Mucosa of rectum (tissue), 2 donors: Measurements from ENCODE around the gene ZNF550.
A peak's percentile ranks its signal among the peaks of the same experiment; 100 is the strongest.
"Not testable (repeated sequence)": the region's sequence is repeated elsewhere in the genome, so short reads cannot be mapped to it uniquely, and the experiment has no call there.

Source experiments
- H3K27ac ChIP-seq, 2 donors: one replicate each; pipeline ENCODE4 v1.7.0; 2013; ENCODE audit warnings: inconsistent platforms in 2 of 2, low read depth in 2 of 2, low read length in 2 of 2
- H3K27me3 ChIP-seq, 2 donors: one replicate each; pipeline ENCODE4 v1.7.0; 2013; ENCODE audit warnings: low read length in 2 of 2; ENCODE audit not compliant: control insufficient read depth in 2 of 2, insufficient read depth in 2 of 2
- H3K36me3 ChIP-seq, 2 donors: one replicate each; pipeline ENCODE4 v1.7.0; 2013; ENCODE audit warnings: low read length in 2 of 2; ENCODE audit not compliant: control insufficient read depth in 2 of 2, insufficient read depth in 2 of 2
- H3K4me1 ChIP-seq, 2 donors: one replicate each; pipeline ENCODE4 v1.7.0; 2013; ENCODE audit warnings: low read length in 2 of 2, mild to moderate bottlenecking in 1 of 2; ENCODE audit not compliant: control insufficient read depth in 2 of 2, insufficient read depth in 2 of 2
- H3K4me3 ChIP-seq, 2 donors: one replicate each; pipeline ENCODE4 v1.7.0; 2013; ENCODE audit warnings: low read length in 2 of 2
- H3K9ac ChIP-seq, 2 donors: one replicate each; pipeline ENCODE4 v1.7.0; 2013; ENCODE audit warnings: low read length in 2 of 2, low read depth in 1 of 2, mild to moderate bottlenecking in 1 of 2
- H3K9me3 ChIP-seq, 2 donors: one replicate each; pipeline ENCODE4 v1.7.0; 2013; ENCODE audit warnings: low read length in 2 of 2; ENCODE audit not compliant: control insufficient read depth in 2 of 2
- donor health status: healthy.
- donor health status: Normal muscosa, but diverticular disease.

Gene ZNF550

GRCh38 chr19:57537953-57538547 is 21.6 kb downstream of the ZNF550 start:
- H3K4me1 ChIP-seq = no peaks in the 10 kb centered on the region
- H3K4me3 ChIP-seq = no peak overlapping the region
- H3K36me3 ChIP-seq = peaks cover 52 to 66% of the 10 kb centered on the region in 2 donors
- no peak overlapping the region for H3K9ac ChIP-seq
- no peaks in the 10 kb centered on the region for H3K27me3 ChIP-seq
- H3K27ac ChIP-seq = no peak overlapping the region
- peaks cover 70 to 72% of the 10 kb centered on the region in 2 donors for H3K9me3 ChIP-seq

GRCh38 chr19:57527136-57527881 is 32.4 kb downstream of the ZNF550 start, which contains the start of gene ZNF549:
Gene ZNF549 (plus strand): TSS chr19:57527356. CDS start chr19:57527574, 218 bp downstream.
- Histone ChIP-seq H3K9me3 (peaks cover 0 to 8% of the 10 kb centered on the region in 2 donors), H3K36me3 (peaks cover 12% of the 10 kb centered on the region in 2 donors), H3K27ac (peak within 1 kb of the TSS; percentile 74 to 85), H3K27me3 (no peaks in the 10 kb centered on the region), H3K4me1 (peaks cover 4 to 7% of the 10 kb centered on the region in 2 donors), H3K9ac (peak within 1 kb of the TSS; percentile 72 to 83), H3K4me3 (peak within 1 kb of the TSS; percentile 84 to 88)

- H3K27ac ChIP-seq, H3K9ac ChIP-seq, H3K36me3 ChIP-seq, H3K9me3 ChIP-seq, H3K4me1 ChIP-seq, H3K4me3 ChIP-seq, H3K27me3 ChIP-seq: not testable (repeated sequence)
Measured at GRCh38 chr19:57518021-57518420, 41.6 kb downstream of the ZNF550 start.

GRCh38 chr19:57515255-57515654 is 44.4 kb downstream of the ZNF550 start:
- Histone ChIP-seq H3K4me3 (no peak overlapping the region), H3K4me1 (no peaks in the 10 kb centered on the region), H3K9me3 (peaks cover 10 to 17% of the 10 kb centered on the region in 2 donors), H3K27ac (no peak overlapping the region), H3K27me3 (no peaks in the 10 kb centered on the region), H3K9ac (no peak overlapping the region), H3K36me3 (no peaks in the 10 kb centered on the region)

GRCh38 chr19:57512845-57513244 is 46.8 kb downstream of the ZNF550 start:
- Histone ChIP-seq H3K4me3 (no peak overlapping the region), H3K36me3 (peaks cover 0 to under 1% of the 10 kb centered on the region in 2 donors), H3K9ac (no peak overlapping the region), H3K9me3 (peaks cover 12 to 16% of the 10 kb centered on the region in 2 donors), H3K27me3 (no peaks in the 10 kb centered on the region), H3K4me1 (no peaks in the 10 kb centered on the region), H3K27ac (no peak overlapping the region)

GRCh38 chr19:57511484-57511883 is 48.2 kb downstream of the ZNF550 start:
- H3K4me1 ChIP-seq = no peaks in the 10 kb centered on the region
- H3K9me3 ChIP-seq = peaks cover 16 to 25% of the 10 kb centered on the region in 2 donors
- H3K4me3 ChIP-seq = no peak overlapping the region
- H3K36me3 ChIP-seq = peaks cover 11 to 14% of the 10 kb centered on the region in 2 donors
- H3K27ac ChIP-seq = no peak overlapping the region
- H3K9ac ChIP-seq = no peak overlapping the region
- no peaks in the 10 kb centered on the region for H3K27me3 ChIP-seq

- H3K27me3 ChIP-seq = no peaks in the 10 kb centered on the region
- H3K9ac ChIP-seq = no peak overlapping the region
- H3K9me3 ChIP-seq = peaks cover 13 to 17% of the 10 kb centered on the region in 2 donors
- no peaks in the 10 kb centered on the region for H3K4me1 ChIP-seq
- H3K4me3 ChIP-seq = no peak overlapping the region
- H3K27ac ChIP-seq = no peak overlapping the region
- H3K36me3 ChIP-seq = peaks cover 25 to 36% of the 10 kb centered on the region in 2 donors
Measured at GRCh38 chr19:57506163-57506562, 53.5 kb downstream of the ZNF550 start.

GRCh38 chr19:57500400-57500799 is 59.3 kb downstream of the ZNF550 start:
- not testable (repeated sequence) for H3K9ac ChIP-seq, H3K27ac ChIP-seq, H3K27me3 ChIP-seq, H3K4me1 ChIP-seq
- Histone ChIP-seq H3K36me3 (peaks cover 3 to 16% of the 10 kb centered on the region in 2 donors), H3K9me3 (peaks cover 12% of the 10 kb centered on the region in 2 donors), H3K4me3 (peak overlapping the region in 1 of 2 donors; percentile 48)

- H3K4me3 ChIP-seq = peak within 1 kb of the TSS; percentile 57 to 70
- not testable (repeated sequence) for H3K27me3 ChIP-seq, H3K4me1 ChIP-seq
- peak within 1 kb of the TSS; percentile 65 to 77 for H3K27ac ChIP-seq
- H3K9me3 ChIP-seq = peaks cover 10 to 12% of the 10 kb centered on the region in 2 donors
- H3K36me3 ChIP-seq = peaks cover 0 to 13% of the 10 kb centered on the region in 2 donors
- peak within 1 kb of the TSS; percentile 41 to 78 for H3K9ac ChIP-seq
Measured at GRCh38 chr19:57499680-57500395, 59.8 kb downstream of the ZNF550 start, which contains the start of gene ZNF773. Gene ZNF773 (plus strand): TSS chr19:57499938. CDS start chr19:57500081, 143 bp downstream.

- not testable (repeated sequence) for H3K27me3 ChIP-seq, H3K9ac ChIP-seq, H3K4me1 ChIP-seq, H3K27ac ChIP-seq
- Histone ChIP-seq H3K9me3 (peaks cover 10 to 13% of the 10 kb centered on the region in 2 donors), H3K4me3 (peak overlapping the region in 1 of 2 donors; percentile 70), H3K36me3 (peaks cover under 1 to 10% of the 10 kb centered on the region in 2 donors)
Measured at GRCh38 chr19:57499332-57499679, 60.4 kb downstream of the ZNF550 start.
